ENCODE data around the gene CHN2.

Gene CHN2

GRCh38 chr7:29359482-29360093, 165.0 kb downstream of the CHN2 start:
- FAIRE-seq = no peak

DNA sequence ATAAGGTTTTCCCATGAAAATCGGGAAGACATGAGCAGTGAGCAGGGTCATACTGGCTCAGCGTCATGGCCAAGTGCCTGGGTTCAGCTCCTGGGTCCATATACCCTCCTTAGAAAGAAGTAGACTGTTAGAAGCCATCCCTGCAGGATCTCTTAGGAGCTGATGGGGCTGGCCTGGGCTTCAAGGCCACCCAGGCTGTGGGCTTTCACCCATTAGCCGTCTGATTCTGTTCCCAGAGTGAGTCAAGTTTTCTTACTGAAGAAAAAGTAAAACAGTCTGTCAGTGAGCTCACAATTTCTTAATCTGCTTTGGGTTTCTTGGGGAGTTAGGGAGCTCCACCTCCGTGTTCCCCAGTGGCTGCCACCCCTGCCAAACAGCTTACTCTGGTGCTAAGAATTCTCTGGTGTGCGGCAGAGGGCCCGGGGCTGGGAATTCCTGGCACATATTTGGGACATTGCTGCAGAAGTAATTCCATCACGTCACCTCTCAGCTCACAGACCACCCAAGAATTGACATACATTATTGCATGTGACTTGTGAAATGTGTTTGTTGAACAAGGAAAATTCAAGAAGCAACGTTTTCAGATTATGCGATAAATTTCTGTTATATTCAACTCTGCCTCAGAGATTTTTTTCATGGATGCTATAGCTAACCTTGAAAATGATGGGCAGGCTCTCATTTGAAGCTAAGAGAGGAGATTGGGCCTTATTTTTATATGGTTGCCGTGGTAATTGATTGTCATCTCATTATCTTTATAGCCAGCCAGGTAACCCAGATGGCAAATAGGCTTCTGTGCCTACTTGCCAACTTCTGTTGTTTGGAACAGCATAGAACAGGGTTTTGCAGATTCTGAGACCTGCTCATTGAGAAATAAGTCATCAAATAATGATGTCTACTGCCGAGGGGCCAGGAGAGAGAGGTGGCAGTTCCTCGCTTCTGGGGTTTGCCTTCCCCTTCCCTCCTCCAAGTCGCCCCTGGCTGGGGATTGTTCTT, 166.4 kb downstream of the CHN2 start:
- no peak for DNase-seq (ENCODE audit: low spot score)
- no peak for FAIRE-seq

More at GRCh38 chr7:29359482-29360093, 165.0 kb downstream of the CHN2 start:
- no peak for DNase-seq (ENCODE audit: low spot score)

GRCh38 chr7:29362380-29362779, 167.8 kb downstream of the CHN2 start:
- DNase-seq (ENCODE audit: low spot score) (no peak), FAIRE-seq (no peak)

DNA sequence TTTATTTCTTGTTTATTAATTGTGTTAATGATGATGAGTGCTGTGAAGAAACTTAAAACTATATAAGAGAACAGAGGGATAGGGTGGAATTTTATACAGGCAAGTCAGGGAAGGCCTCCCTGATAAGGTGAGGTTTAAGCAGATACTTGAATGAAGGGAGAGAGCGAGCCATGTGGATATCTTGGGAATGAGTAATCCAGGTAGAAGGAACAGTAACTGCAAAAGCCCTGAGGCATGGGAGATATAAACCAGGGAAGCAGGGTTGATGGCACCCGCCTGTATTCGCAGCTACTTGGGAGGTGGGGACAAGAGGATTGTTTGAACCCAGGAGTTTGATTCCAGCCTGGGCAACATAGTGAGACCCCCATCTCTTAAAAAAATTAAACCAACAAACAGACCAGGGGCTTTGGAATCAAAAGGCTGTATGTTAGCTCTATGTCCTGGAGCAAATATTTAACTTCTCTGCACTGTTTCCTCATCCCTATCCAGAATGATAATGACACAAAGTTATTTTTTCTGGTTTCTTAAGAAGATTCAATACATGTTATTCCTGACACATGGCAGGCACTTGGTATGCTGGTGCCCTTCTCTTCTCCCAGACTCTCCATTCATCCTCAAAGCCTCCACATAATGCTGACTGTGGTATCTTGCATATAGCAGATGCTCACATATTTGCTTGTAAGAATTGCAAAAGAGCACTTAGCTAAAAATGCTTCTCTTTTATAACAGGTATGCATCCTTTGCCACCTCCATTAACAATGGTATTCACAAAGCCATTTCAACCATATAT, 169.3 kb downstream of the CHN2 start:
- FAIRE-seq (no peak), DNase-seq (ENCODE audit: low spot score) (no peak)

- no peak for FAIRE-seq
- no peak for DNase-seq (ENCODE audit: low spot score)
Observed at GRCh38 chr7:29364661-29365060, 170.1 kb downstream of the CHN2 start.

DNA sequence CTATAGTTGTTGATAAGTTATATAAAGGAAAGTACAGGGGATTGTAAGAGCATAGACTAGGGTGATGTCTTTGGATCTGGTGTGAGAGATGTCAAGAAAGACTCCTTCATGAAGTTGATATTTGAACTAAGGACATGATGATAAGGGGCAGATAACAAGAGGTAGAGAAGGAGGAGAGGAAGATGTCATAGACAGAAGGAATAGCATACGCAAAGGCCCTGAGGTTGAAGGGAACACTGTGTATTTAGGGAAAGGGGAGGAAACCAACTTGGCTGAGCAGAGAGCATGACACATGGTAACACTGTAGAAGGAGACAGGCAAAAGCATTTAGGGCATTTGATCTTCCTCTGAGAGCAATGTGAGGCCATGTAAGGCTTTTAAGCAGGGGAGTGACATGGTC, 170.8 kb downstream of the CHN2 start:
- peak; percentile 13 for FAIRE-seq
- DNase-seq (ENCODE audit: low spot score) = no peak

- FAIRE-seq = no peak
- DNase-seq (ENCODE audit: low spot score) = no peak
Observed at GRCh38 chr7:29367784-29368183, 173.2 kb downstream of the CHN2 start.

DNA sequence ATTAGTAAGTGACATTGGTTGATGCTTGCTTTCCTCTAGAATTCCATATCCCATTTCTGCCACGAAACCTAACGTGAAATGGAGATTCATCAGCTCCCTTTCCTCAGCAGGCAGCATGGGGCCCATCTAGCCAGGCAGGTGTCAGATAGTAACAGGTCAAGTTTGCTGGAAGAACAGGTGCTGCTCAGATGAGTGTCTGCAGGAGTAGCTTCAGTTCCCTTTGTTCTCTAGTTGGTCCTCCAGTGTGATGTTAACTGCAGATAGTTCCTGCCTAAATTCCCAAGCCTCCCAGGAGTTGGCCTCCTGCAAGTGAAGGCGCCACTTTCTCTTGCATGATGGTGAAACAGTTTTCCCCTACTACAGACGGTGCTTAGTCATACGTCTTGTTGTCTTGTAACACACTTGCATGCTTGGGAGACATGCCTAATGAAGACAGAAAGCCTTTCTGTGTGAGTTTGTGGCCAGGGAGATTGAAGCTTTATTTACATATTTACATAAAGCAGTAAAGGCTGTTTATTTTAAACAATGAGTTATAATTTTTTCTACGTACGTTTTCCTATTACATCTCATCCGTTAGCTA, 175.4 kb downstream of the CHN2 start:
- FAIRE-seq = peak; percentile 30
- DNase-seq (ENCODE audit: low spot score) = no peak

GRCh38 chr7:29370531-29371314, 176.1 kb downstream of the CHN2 start:
- peak; percentile 79 for FAIRE-seq
- DNase-seq (ENCODE audit: low spot score) = peak; percentile 67

DNA sequence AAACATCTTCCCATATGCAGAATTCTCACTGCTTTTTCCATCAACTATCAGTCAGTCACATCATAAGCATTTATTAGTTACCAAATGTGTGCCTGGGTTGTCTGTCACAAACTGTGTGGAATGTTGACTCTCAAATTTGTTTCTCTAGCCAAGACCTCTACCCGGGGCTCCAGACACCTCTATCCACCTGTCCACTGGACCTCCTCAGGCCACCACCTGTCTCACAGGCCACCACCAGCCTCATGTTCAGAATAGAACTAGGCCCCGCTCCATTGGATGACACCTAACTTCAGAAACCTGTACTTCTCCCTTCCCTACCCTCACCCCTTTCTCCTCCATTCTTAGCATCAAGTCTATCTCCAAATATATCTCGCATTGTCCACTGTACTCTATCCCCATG, 176.9 kb downstream of the CHN2 start:
- FAIRE-seq = peak; percentile 30

GRCh38 chr7:29372351-29373090, 177.9 kb downstream of the CHN2 start:
- no peak for DNase-seq (ENCODE audit: low spot score)
- no peak for FAIRE-seq

More for the DNA sequence above, 176.9 kb downstream of the CHN2 start:
- DNase-seq (ENCODE audit: low spot score) = no peak

GRCh38 chr7:29375641-29376562, 181.3 kb downstream of the CHN2 start:
- peak; percentile 50 for DNase-seq (ENCODE audit: low spot score)
- FAIRE-seq = peak; percentile 83

DNA sequence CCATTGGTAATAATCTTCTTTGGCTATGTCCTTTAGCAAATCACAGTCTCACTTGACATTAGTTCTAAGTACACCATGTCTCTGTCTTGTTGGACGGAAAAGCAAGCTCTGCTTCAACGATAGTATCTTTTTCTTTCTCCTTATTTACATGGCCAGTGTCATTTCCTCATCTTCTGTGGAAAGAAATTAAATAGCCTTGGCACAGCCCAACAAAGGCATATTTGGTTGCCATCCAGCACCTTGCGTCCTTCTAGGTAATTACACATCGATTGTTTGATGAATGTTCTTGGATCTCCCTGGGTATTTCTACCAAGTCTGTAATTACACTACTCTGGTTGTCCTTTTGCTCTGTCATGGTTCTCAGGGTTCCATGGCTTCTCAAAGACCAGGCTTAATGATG, 183.1 kb downstream of the CHN2 start:
- DNase-seq (ENCODE audit: low spot score) (no peak), FAIRE-seq (no peak)

DNA sequence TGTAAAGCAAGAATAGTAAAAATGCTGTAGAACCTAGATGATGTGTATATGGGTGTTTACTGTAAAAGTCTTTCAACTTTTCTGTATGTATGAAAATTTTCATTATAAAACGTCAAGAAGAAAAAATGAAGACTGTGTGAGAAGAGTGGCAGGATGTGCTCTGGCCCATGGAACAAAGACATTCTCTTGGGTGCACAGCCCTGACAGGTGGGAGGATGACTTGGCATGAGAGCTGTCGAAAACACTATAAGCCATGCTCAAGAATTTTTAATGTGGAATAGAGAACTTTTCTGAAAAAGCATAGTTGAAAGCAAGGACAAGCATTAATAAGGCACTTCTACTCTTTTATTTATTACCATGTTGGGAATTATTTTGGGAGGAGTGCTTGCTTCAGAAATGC, 185.0 kb downstream of the CHN2 start:
- FAIRE-seq = no peak
- no peak for DNase-seq (ENCODE audit: low spot score)

DNA sequence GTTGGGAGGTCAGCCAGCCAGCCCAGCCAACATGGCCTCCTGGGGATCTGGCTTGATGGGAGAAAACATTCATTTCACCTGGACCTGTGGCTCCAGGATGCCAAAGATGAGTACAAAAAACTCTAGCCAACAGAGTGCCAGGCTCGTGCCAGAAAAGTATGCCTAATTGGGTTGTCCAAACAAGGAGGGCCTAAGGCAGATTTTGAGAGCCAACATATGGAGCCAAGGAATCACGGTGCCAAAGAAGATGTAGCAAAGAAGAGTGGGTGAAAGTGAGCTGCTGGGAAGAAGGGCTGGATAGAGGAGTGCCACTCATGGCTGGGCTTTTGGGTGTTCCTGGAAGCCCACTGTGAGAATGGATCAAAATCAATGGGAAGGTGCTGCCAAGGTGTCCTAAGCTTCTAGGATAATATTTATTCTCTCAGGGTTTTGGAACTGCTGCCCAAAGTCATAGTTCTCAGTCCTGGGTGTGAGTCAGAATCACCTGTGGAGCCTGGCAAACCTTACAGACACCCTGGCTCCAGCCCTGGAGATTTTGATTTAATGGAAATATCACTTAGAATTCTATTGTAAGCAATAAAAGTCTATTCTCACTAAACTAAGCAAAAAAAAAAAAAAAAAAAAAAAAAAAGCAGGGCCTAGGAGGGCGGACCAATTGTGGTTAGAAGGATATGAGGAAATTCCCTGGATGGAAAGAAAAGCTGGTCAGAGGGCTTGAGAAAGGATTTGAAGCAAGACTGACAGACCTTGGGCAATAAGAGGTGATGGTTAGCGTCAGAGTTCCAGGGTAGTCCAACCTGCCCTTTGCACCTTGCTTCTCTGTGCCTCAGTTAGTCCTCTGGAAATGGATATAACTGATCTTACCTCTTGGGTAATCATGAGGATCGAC, 186.9 kb downstream of the CHN2 start:
- FAIRE-seq (no peak), DNase-seq (ENCODE audit: low spot score) (no peak)

GRCh38 chr7:29384277-29384676, 189.7 kb downstream of the CHN2 start:
- no peak for DNase-seq (ENCODE audit: low spot score)
- FAIRE-seq = no peak

- FAIRE-seq = no peak
- DNase-seq (ENCODE audit: low spot score) = no peak
Observed at GRCh38 chr7:29385214-29385814, 190.7 kb downstream of the CHN2 start.
